GM13977 (cell line): ENCODE measurements around the gene CHST12.

Source experiments
- DNase-seq: peaks from one replicate; pipeline ENCODE4 v3.0.0; 2012; ENCODE audit warnings: low spot score
- in situ Hi-C: fragments of 300-500 bp; cut with MboI; formaldehyde crosslinking; loops from one replicate; pipeline ENCODE4 v1.12.0; 2022; ENCODE audit warnings: low sequenced_read_pairs, low pct_unique_long_range_greater_than_20kb, mixed read lengths, inconsistent platforms; ENCODE audit not compliant: unreplicated experiment
- TF ChIP-seq, protein P1 (sequence below): IDR thresholded peaks from 2 replicates; pipeline ENCODE4 v1.5.1; 2012; ENCODE audit warnings: mild to moderate bottlenecking, control low read depth; ENCODE audit not compliant: insufficient read depth; ENCODE audit errors: extremely low read depth, missing control alignments

Gene CHST12

DNA sequence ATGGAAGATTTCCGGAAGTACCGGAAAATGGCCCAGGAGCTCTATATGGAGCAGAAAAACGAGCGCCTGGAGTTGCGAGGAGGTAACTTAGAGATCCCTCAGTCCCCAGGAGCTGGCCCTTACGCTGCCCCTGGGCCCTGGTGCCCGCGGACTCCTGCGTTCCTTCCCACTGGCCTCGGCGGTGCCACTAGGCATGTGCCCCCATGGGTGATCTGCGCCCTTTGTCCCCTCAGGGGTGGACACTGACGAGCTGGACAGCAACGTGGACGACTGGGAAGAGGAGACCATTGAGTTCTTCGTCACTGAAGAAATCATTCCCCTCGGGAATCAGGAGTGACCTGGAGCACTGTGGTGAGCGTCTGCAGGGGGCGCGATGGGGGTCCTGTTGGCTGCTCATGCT, 24.2 kb upstream of the CHST12 start:
- in situ Hi-C loops: no loop called here
- DNase-seq: no peak
- TF ChIP-seq, protein P1, sequence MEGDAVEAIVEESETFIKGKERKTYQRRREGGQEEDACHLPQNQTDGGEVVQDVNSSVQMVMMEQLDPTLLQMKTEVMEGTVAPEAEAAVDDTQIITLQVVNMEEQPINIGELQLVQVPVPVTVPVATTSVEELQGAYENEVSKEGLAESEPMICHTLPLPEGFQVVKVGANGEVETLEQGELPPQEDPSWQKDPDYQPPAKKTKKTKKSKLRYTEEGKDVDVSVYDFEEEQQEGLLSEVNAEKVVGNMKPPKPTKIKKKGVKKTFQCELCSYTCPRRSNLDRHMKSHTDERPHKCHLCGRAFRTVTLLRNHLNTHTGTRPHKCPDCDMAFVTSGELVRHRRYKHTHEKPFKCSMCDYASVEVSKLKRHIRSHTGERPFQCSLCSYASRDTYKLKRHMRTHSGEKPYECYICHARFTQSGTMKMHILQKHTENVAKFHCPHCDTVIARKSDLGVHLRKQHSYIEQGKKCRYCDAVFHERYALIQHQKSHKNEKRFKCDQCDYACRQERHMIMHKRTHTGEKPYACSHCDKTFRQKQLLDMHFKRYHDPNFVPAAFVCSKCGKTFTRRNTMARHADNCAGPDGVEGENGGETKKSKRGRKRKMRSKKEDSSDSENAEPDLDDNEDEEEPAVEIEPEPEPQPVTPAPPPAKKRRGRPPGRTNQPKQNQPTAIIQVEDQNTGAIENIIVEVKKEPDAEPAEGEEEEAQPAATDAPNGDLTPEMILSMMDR: no peak

DNA sequence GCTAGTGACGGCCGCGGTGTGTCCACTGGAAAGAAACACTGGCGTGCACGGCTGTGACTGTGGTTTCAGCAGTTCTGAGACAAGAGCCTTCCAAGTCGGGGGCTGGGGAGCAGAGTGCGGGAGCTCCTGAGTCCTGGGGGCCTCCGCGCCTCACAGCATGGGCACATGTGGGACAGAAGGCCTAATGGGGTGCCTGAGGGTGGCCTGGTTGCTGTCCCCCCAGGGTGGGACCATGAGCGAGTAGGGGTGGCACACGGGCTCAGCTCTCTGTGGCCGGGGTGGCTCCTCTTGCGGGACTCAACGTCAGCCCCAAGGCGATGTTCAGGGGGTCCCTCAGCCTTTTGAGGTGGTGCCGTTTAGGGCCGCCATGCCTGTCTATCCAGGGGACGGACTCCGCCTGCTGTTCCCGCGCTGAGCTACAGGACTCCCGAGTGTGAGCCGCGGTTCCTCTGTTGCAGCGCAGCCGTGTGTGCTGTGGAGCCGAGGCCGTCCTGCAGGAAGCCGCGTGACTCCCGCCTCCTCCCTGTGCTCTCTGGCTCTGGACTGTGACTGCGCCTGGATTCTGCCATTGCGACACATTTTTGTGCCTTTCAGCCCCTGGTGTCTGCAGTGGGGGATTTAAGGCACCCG, 23.5 kb upstream of the CHST12 start:
- TF ChIP-seq, protein P1: no peak
- no peak for DNase-seq
- in situ Hi-C loops: no loop called here

DNA sequence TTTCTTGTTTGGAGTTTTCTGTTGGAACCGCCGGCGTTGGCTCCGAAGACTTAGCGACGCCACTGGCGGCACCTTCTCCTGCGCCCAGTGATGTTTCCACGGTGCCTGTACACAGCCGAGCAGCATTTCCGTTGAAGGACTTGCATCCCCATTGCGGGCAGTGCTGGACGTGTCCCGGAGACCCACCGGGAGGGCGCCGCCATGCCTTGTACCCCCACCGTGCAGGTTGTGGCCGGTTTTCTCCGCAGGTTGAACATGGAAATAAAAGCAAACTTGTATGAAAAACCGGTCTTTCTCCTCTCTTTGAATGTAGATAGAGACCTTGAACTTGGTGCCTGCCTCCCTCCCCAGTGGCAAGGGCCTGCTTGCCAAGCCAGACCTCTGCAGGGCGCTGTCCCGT, 22.9 kb upstream of the CHST12 start:
- in situ Hi-C loops: no loop called here
- TF ChIP-seq, protein P1: no peak
- DNase-seq: no peak

DNA sequence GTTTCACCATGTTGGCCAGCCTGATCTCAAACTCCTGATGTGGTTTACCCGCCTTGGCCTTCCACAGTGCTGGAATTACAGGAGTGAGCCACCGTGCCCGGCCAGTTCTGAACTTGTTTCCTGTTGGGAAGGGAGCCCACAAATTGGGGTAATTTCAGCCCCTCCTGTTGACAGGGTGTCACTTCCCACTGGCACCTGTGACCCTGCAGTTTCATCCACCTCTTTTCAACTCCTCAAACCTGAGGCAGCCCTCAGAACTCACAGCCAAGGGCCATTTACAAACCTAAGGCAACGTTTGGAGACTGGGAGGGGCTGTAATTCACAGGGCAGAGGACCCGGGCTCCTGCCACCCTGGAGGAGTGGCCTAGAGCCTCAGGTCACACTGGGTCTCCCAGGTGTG, 22.2 kb upstream of the CHST12 start:
- in situ Hi-C loops: no loop called here
- TF ChIP-seq, protein P1: no peak

DNA sequence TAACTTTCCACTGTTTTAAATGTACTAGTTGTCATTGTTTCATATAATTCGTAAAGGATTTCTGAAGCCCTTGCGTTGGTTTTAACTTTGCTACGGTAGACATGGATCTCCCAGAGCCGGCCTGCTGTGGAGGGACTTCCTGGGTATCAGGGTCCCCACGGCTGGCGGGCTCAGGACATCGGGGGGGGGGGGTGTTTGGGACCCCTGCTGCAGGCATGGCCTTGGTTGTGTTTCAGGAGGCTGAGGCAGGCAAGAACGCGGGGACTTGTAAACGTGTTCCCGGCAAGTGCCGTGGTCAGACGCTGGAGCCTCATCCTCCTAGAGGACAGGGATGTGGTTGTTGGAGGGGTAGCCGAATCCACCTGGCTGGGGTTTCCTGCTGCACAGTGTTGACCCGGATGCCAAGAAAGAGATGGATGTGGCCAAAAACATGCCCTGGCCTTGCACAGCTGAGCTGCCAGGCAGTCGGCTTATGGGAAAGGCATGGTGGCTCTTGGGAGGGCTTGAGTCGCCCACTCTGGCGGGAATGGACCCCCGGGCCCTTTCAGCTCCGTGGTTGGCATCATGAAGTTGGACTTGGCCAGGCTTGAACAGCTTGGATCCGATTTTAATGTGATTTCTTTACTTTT, 21.4 kb upstream of the CHST12 start:
- in situ Hi-C loops: no loop called here
- DNase-seq: no peak
- TF ChIP-seq, protein P1: no peak

More for the DNA sequence above, 22.2 kb upstream of the CHST12 start:
- DNase-seq: no peak

DNA sequence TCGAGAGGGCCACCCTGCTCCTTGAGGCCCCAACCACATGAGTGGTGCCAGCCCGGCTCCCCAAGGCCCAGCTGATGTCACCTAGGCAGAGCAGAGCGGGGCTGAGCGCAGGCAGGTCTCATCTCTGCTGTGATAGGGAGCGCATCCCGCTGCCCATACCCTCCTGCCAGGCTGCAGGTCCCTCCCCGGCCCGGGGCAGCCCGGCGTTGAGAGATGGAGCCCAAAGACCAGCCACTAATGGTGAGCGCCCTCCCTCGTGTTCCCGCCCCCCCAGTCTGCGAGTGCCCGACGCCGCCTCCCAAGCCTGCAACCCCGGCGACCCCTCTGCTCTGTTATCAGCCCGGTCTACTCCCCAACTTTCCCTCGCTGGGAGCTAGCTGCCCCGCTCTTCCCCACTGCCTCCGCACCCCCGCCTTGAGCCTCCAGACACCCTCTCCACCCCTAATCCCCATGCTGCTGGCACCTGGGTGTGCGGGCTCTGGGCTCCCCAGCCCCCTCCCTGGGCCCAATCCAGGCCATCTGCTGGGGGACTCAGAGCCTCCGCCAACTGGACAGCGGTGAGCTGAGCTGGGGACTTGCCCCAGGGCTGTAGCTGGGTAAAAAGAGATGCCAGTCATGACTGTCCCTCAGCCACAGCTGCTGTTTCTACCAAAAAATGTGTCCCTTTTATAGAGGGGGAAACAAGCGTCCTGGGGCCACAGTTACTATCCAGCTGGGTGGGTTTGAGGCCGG, 19.7 kb upstream of the CHST12 start:
- in situ Hi-C loops: no loop called here
- DNase-seq: no peak
- TF ChIP-seq, protein P1: no peak
